ENCODE measurements around the gene TLE5. TPM values are rescaled to one million over a fixed set of nuclear protein-coding genes. Genes with fewer than 3 reads are reported as not detected.

The TLE5 gene, protein sequence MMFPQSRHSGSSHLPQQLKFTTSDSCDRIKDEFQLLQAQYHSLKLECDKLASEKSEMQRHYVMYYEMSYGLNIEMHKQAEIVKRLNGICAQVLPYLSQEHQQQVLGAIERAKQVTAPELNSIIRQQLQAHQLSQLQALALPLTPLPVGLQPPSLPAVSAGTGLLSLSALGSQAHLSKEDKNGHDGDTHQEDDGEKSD
- 171 to 256 TPM (median 249 TPM) in 5 replicates for total RNA-seq (2022; extraction: Qiagen RNA extraction)

DNA sequence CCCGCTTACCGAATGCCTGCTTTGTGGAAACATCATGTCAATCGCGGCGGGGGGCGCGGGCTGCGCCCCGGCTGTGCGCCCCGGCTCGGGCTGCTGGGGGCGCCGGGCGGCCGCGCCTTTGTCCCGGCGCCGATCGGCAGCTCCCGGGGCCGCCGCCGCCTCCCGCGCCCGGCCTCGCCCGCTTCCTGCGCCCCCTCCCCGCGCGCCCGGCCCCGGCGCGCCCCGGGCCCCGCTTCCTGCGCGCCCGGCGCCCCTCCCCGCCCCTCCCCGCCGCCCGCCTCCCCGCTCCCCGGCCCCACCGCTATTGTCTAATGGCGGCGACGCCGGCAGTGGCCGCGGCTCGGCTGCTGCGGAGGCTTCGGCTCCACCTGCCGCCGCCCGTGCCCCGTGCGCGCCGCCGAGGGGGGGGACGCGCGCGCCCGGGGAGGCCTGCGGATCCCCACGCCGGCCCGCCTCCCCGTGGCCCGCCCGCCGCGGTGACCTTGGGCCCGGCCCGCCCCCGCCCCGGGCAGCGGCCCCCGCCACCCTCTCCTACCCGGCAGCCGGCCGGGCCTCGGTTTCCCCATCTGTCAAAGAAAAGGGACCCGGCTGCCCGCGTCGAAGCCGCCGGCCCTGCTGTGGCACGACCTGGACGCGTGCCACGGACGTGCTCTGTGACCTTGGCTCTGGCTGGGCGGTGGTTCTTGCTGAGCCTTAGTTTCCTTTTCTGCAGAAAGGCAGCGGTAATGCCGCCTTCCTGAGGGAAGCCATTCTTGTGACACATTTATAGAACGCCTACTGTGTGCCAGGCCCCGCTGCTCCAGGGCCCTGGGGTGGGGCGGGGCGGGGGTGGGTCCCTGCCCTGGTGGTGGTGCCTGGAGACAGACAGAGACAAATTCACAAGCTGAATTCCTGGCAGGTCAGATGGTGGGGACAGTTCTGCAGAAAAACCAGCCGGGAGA lies at the start of gene TLE5:
TLE5 (minus strand) TSS at position 331 of the 941 bp plus-strand sequence; CDS start at position 36, 295 bp downstream.

DNA sequence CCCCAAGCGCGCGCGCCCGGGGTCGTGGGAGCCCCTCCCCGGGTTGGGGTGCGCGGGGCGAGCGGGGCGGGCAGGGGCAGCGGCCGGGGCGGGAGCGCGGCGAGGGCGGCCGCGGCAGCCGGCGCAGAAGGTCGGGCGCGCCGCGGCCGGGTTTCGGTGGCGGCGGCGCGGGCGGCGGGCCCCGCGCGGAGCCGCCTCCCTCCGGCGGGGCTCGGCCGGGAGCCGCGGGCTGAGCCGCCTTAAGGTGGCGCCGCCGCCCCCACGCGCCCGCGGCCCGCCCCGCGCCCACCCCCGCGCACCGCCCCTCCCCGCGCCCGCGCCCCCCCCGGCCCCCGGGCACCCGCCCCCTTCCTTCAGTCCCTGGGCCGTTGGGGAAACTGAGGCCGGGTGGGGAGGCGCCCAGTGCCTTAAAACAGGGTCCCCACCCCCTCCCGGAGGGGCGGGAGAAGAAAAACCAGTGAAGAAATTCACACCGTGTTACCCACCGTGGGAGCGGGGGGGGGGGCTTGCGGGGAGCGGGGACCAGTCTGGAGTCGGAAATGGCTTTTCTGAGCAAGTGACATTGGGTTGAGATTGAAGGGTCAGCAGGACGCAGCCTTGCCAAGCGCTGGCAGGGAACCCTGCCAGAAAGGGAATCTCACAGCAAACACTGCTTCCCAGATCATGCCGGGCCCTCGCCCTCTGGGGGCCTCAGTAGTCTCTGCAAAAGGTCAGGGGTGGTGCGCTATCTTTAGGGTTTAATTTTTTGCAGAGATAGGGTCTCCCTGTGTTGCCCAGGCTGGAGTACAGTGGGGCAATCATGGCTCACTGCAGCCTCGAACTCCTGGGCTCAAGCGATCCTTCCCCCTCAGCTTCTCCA lies 33.0 kb downstream of the TLE5 start, which contains the start of gene TLE2:
TLE2 (minus strand) TSS at position 216 of the 859 bp plus-strand sequence. CDS start 376 bp downstream, outside the sequence.

Other genes starting within 250 kb of the TLE5 start
- 0.59 to 1.4 TPM (median 1.2 TPM) in 5 replicates for gene ZNF554, start 242.6 kb downstream of the TLE5 start, total RNA-seq (2022; extraction: Qiagen RNA extraction)
- 1.1 to 3.1 TPM (median 2.3 TPM) in 5 replicates for gene ZNF555, start 221.0 kb downstream of the TLE5 start, total RNA-seq (2022; extraction: Qiagen RNA extraction)
- gene ZNF556, start 195.2 kb downstream of the TLE5 start, total RNA-seq (2022; extraction: Qiagen RNA extraction), result 0.01 to 0.14 TPM (median 0.02 TPM) in 3 of 5 replicates, not detected in the others
- gene ZNF57, start 161.6 kb downstream of the TLE5 start, total RNA-seq (2022; extraction: Qiagen RNA extraction), result 1.7 to 2.7 TPM (median 2.0 TPM) in 5 replicates
- gene ZNF77, start 117.5 kb downstream of the TLE5 start, total RNA-seq (2022; extraction: Qiagen RNA extraction), result 1.4 to 2.1 TPM (median 1.7 TPM) in 5 replicates
- 3.4 to 6.1 TPM (median 5.6 TPM) in 5 replicates for gene TLE6, start 84.9 kb downstream of the TLE5 start, total RNA-seq (2022; extraction: Qiagen RNA extraction)
- gene TLE2, start 33.2 kb downstream of the TLE5 start, total RNA-seq (2022; extraction: Qiagen RNA extraction), result 2.1 to 3.2 TPM (median 2.7 TPM) in 5 replicates
- 31.1 to 36.3 TPM (median 33.4 TPM) in 5 replicates for gene GNA11, start 31.9 kb upstream of the TLE5 start, total RNA-seq (2022; extraction: Qiagen RNA extraction)
- gene GNA15, start 73.5 kb upstream of the TLE5 start, total RNA-seq (2022; extraction: Qiagen RNA extraction), result 0.06 to 0.08 TPM (median 0.07 TPM) in 5 replicates
- 0.12 to 0.18 TPM (median 0.15 TPM) in 4 of 5 replicates, not detected in the other for gene S1PR4, start 116.3 kb upstream of the TLE5 start, total RNA-seq (2022; extraction: Qiagen RNA extraction)
- gene NCLN, start 123.4 kb upstream of the TLE5 start, total RNA-seq (2022; extraction: Qiagen RNA extraction), result 66.0 to 93.1 TPM (median 88.6 TPM) in 5 replicates
- gene CELF5, start 162.2 kb upstream of the TLE5 start, total RNA-seq (2022; extraction: Qiagen RNA extraction), result 0.35 to 0.92 TPM (median 0.47 TPM) in 5 replicates

Measured in A549 treated with CORT108297 at 1 μM for 4 hours (cell line).